Measurements from ENCODE around the gene PTGDS.
A peak's percentile ranks its signal among the peaks of the same experiment; 100 is the strongest.

Gene PTGDS

DNA sequence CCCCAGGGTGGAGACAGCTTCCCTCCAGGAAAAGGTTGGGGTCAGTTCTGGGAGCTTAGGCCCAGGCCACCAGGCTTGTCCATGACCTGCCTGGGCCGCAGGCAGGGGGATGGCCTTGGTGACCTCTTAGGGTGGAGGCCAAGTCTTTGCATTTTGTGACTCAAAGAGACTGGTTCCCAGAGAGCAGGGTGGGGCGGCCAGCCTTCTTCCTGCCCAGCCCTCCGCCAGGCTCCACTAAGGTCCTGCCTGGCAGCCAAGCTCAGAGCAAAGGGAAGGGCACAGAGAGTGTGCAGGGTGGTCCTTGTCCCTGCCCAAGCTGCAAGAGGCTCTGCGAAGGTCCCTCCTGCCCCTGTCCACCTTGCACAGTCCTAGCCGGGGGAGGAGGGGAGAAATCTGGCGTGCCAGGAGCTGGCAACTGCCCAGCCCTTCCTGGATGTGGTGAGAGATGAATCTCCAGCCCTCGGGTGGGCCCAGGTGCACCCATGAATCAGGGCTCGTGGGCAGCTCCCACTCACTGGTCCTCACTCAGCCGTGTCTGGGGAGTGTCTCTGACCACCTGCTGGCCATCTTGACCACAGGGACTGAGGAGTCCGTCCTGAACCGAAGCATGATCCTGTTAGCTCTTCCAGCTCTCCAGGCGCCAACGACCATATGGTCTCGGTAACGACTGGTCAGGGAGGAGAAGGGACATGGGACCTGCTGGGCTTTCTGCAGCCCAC is 2.3 kb upstream of the PTGDS start:
- no peak for DNase-seq (ENCODE audit: low read depth)

DNA sequence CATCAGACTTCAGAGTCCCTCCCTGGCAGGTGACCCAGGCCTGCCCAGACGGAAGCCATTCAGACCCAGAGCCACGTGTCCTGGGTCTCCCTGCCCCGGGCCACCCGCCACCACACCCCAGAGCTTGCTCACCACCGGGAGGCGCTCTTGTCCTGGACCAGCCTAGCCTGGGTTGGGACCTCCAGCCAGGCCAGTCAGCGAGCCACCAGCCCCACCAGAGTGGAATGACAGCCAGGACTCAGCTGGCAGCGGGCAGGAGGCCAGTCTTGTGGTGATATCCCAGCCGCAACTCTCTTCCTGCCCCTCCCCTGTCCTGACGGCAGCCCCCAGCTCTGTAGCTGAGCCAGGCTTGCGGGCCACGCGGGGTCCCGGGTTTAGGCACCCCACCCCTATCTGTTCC is 1.7 kb upstream of the PTGDS start:
- DNase-seq (ENCODE audit: low read depth), result no peak

DNA sequence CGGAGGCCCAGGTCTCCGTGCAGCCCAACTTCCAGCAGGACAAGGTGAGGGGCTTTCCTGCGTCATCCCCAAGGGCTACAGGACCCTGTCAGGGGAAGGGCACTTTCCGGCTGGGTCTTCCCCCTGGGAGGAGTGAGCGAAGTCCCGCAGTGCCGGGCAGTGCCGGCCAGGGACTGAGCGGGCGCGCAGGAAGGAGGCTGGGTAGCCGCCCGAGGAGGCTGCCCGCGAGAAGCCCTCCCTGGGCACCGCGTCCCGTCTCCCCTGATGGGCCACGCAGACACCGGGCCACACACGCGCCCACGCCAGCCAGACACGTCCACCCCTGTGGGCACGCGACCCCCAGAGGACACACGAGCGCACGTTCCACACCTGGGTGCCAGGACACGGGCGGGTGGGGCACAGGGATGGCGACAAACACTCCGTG is 357 bp downstream of the PTGDS start:
- DNase-seq (ENCODE audit: low read depth), result no peak

DNA sequence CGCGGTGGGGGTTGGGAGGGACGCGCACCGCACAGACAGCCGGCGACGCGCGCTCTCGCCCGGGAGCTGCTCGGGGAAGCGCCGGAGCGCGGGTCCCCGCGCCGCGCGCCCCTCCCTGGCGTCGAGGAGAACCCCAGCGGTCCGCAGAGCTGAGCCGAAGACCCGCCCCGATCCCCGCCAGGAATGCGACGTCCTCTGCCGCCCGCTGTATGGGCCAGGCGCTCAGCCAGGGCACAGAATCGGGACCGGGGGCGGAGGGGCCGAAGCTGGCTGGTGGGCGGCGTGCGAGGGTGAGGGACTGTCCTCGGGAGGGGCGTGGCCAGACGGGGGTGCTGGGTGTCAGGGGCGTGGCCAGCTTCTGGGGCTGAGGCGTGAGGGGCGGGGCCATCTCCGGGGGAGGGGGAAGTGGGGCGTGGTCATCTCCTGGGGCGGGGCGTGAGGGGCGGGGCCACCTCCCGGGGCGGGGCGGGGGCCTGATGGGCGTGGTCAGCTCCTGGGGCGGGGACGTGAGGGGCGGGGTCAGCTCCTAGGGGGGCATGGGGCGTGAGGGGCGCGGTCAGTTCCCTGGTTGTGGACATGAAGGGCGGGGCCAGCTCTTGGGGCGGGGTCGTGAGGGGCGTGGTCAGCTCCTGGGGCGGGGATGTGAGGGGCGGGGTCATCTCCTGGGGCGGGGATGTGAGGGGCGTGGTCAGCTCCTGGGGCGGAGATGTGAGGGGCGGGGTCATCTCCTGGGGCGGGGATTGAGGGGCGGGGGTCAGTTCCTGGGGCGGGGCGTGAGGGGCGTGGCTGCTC is 965 bp downstream of the PTGDS start:
- DNase-seq (ENCODE audit: low read depth), result peak; percentile 62

DNA sequence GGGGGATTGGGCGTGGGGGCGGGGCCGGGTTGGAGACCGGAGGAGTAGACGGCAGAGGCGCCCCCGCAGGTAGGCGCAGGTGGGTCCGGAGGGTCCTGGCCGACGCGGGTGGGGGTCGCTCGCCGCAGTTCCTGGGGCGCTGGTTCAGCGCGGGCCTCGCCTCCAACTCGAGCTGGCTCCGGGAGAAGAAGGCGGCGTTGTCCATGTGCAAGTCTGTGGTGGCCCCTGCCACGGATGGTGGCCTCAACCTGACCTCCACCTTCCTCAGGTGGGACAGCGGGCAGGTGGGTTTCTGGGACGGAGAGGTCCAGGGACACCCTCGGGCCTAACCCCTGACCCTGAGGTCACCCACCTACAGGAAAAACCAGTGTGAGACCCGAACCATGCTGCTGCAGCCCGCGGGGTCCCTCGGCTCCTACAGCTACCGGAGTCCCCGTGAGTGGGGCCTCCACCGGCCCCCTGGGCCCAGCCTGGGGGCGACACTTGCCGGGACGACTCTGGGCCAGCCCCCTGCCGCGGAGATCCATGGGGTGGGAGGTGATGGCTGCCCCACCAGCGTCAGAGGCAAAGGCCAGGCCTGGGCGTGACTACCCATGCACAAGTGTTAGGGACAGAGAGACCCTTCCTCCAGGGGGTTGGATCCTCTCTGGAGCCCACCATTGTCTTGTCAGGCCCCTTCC is 1.7 kb downstream of the PTGDS start:
- DNase-seq (ENCODE audit: low read depth), result no peak

DNA sequence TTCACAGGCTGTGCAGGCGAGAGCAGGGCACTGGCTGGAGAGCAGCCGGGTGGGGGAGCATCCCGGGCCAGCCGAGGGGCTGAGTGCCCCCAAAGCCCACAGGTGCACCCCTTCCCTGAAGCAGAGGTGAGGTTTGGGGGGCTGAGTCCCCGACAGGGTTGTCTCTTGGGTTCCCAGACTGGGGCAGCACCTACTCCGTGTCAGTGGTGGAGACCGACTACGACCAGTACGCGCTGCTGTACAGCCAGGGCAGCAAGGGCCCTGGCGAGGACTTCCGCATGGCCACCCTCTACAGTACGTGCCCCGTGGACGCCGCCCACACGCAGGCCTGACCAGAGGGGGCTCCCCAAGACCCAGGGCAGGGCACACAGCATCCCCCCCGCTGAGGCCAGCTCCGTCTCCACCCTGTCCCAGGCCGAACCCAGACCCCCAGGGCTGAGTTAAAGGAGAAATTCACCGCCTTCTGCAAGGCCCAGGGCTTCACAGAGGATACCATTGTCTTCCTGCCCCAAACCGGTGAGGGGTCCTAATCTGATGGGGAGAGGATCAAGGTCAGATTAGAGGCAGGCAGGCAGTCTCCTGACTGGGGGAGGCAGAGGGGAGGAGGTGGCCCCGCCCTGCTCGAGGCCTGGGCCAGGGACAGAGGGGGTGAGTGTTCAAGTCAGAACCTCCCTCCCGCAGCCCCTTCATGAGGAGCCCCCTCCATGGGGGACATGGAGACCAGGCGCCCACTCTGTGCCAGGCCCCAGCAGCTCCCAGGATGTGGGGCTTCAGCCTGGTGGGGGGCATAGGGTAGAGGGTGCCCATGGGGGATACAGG is 2.7 kb downstream of the PTGDS start:
- DNase-seq (ENCODE audit: low read depth), result no peak

DNA sequence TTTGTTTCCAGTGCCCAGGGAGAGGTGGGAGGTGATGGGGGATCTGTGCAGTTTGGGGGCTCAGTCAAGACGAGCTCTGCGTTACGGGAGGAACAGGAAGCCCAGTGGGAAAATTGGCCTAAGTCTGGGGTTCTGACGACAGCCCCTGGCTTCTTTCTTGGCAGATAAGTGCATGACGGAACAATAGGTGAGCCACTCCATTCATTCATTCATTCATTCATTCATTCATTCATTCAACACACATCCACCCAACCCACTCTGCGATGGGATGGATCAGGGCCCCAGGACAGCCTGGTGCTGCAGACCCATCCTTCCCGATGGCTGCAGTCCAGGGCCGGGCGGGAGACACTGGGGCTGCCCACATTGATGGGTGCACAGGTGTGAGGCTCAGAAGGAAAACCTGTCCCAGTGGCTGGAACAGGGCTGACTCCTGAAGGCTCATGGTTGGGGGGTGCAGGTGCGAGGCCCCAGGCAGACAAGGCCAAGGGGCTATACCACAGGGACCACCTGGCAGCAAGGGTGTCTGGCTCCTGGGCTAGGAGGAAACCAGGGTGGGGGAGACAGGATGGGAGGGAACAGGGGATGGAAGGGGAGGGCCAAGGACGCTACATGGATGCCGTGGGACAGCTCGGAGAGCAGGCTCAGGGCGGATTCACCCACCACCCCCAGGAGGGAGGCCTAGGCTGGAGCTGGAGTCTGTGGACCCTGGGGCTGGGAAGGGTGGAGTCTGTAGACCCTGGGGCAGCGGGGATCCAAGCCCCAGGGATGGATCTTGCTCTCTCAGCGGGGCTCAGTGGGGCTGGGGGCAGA is 3.6 kb downstream of the PTGDS start:
- no peak for DNase-seq (ENCODE audit: low read depth)

DNA sequence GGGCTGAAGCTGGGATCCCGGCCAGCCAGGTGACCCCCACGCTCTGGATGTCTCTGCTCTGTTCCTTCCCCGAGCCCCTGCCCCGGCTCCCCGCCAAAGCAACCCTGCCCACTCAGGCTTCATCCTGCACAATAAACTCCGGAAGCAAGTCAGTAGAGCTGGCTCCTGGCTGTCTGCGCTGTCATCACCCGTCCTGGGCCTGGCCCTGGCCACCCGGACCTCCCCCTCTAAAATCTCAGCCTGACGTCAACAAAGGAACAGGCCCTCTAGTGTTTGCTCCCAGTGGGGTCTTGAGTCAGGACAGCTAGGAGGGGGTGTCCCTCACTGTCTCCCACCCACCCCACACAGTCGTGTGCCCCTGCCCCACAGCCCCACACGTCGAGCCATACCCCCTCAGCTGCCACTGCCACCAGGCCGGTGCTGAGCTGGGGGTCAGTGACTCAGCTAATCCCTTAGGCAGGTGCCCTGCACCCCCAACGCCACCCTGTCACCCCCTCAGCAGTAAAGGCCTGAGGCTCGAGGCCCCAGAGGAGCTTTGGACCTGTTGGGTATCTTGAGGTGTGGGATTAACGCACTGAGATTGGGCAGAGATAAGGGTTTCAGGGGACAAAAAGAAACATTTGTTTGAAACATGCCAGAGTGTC is 4.4 kb downstream of the PTGDS start:
- DNase-seq (ENCODE audit: low read depth), result no peak

DNA sequence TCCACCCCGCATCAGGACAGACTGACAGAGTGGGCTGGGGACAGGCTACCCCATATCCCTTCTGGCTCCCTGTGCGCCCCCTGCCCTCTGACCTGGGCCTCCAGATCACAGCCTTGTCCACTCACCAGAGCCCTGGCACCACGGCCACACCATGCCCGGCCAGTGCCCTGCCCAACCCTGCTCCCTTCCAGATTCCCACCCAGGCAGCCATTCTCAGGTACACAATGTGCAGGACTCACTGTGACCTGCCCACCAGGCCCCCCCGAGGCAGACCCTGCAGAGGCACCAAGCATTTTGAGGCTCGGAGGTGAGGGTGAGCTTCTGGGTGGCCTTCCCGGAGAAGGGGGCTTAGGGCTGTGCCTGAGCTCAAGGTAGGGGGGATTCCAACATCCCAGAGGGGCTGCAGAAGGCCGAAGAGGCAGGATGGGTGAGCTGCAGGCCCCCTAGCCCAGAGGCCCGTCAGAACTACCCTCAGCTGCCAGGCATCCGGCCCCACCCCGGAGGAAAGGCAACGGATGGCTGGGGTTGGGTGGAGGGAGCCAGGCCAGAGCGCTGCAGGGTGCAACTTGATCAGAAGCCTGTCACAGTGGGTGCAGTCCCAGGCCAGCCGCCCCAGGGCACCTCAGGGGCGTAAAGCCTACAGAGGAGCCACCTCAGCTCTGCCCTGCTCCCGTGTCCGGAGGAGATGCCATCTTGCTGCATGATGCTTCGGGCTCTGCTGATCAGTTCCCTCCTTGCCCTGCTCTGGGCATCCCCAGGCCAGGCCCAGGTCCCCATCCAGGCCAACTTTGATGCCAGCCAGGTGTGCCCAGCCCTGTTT is 5.1 kb downstream of the PTGDS start, which contains the start of gene LCNL1:
Gene LCNL1 (plus strand): TSS at position 762 of the 820 bp plus-strand sequence. CDS start 594 bp downstream, outside the sequence.
- no peak for DNase-seq (ENCODE audit: low read depth)

DNA sequence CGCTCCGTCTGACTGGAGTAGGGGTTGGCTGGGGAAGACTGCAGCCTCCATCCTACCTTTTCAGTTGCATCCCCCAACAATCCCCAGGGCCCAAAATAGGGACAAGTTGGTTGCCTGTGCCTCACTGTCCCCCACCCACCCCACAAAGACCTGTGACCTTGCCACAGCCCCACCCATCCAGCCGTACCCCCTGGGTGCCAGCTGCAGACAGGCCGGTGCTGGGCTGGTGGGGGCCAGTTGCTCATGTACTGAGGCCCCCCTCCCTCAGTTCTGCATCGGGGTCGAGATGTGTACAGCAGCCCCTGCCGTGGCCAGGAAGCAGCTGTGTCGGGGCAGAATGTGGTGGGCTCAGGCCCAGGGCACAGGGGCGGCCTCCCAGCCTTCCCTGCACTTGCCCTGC is 5.9 kb downstream of the PTGDS start:
- DNase-seq (ENCODE audit: low read depth), result no peak

DNA sequence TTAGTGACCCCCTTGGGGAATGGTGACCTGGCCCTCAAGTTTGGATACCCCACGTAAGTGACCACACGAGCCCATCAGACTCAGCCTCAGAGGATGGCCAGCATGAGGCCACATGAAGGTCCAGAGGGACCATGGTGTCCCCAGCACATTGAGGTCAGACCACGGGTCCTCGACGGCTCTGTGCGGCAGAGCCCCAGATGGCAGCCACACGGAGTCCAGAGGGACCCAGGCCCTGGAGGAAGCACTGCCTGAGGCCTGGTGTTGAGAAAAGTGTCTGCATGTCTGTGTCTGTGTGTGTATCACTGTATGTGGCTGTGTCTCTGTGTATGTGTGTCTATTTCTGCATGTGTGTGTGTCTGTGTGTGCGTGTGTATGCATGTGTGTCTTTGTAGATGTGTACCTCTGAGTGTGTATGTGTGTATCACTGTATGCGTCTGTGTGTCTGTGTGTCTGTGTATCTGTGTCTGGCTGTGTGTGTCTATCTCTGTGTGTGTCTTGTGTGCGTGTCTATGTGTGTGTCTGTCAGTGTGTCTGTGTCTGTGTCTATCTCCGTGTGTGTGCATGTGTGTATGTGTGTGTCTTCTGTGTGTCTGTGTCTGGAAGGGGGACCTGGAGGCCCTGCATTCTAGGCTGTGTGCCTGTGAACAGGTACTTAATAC is 6.5 kb downstream of the PTGDS start:
- DNase-seq (ENCODE audit: low read depth), result no peak

DNA sequence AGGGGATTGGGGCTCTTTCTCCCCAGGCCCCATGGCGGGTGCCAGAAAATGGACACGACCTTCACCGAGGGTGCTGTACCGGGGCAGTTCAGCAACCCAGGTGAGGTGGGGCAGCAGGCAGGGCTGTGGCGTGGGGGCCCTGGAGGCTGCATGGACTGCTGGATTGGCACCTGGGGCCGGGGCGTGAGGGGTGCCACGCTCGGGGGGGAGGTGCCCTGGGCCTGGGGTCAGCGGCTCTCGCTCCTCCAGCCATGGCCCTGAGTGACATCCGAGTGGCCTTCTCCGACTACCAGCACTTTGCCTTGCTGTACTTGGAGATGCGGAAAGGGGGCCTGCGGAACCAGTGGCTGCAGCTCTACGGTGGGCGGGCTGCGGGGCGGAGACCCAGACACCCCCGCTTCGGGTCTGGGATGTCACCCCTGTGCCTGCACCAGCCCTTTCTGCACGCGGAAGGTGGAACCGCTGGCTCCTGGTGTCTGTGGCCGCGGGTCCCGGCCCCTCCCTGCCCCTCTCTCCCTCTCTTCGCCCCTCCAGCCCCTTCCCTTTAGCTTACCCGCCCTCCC is 7.2 kb downstream of the PTGDS start:
- no peak for DNase-seq (ENCODE audit: low read depth)

DNA sequence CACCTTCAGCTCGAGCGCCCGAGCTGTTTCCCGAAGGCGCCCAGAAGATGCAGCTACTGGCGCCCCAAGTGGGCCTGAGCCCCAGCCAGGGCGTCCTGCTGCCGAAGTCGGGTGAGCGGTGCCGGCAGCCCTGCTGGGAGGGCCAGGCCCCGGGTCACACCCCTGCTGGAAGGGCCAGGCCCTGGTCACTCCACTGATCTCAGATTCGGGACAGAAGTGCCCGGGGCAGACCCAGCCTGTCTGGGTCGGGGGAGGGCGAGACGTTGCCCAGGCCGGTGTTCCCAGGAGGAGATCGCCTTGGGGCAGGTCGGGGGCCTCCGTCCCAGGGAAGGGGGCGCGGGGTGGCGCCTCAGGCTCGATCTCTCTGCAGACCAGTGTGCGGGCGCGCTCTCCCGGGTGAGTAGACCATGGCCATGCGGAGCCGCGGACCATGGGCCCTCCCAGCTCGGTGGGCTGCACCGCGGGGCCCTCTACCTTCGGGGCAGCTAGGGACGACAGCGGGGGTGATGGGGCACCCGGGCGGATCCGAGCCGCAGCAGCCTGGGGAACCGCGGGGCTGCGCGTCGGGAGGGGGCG is 7.8 kb downstream of the PTGDS start:
- no peak for DNase-seq (ENCODE audit: low read depth)

DNA sequence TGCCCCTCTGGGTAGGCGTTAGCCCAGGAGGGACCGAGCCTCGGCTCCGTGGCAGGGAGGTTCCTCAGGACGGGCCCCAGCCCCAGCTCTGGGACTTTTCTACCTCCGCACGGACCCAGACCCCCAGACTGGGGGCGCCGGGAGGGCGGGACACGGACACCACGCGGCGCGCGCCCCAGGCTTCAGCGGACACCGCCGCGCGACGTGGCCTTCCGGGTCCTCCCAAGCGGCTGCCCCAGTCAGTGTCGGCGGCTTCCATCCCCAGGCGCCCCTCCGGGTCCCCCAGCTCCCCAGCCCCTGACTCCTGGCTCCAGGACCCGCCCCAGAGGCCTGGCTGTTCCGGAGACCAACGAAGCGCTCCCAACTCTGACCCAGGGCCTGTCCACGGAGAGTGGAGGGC is 8.5 kb downstream of the PTGDS start:
- no peak for DNase-seq (ENCODE audit: low read depth)

DNA sequence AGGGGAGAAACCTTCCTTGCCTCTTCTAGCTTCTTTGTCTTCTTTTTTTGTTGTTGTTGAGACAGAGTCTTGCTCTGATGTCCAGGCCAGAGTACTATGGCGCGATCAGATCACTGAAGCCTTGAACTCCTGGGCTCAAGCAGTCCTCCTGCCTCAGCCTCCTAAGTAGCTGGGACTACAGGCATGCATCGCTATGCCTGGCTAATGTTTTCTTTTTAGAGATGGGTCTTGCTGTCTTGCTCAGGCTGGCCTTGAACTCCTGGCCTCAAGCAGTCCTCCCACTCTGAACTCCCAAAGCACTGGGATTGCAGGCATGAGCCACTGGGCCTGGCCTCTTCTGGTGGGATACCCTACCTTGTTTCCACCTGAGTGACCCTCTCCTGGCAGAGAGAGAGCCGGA is 11.6 kb downstream of the PTGDS start:
- DNase-seq (ENCODE audit: low read depth), result no peak

DNA sequence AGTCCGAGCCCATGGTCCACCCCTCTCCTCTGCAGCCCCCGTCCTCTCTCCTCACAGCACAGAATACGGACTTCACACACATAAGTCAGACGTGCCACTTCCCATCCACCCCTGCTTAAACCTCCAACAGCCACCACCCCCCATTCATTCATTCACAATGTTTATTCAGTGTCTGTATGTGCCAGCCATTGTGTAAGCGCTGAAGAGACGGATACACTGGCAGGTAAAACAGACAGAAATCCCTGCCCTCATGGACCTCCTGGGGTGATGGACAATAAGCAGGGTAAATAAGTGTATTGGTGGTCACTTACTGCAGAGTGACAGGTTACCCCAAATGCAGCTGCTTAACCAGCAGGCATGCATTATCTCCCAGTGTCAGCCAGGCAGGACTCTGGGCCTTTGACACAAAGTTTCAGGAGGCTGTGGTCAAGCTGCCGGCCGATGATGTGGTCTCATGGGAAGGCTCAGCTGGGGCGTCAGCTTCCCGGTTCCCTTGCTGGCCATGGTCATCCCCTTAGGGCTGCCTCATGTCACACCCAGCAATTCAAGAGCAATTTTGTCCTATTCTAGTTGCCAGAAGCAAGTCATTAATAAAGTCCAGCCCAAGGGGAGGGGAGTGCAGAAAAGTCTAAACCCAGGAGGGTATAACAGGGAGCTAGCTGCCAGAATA is 13.1 kb downstream of the PTGDS start:
- DNase-seq (ENCODE audit: low read depth), result no peak

DNA sequence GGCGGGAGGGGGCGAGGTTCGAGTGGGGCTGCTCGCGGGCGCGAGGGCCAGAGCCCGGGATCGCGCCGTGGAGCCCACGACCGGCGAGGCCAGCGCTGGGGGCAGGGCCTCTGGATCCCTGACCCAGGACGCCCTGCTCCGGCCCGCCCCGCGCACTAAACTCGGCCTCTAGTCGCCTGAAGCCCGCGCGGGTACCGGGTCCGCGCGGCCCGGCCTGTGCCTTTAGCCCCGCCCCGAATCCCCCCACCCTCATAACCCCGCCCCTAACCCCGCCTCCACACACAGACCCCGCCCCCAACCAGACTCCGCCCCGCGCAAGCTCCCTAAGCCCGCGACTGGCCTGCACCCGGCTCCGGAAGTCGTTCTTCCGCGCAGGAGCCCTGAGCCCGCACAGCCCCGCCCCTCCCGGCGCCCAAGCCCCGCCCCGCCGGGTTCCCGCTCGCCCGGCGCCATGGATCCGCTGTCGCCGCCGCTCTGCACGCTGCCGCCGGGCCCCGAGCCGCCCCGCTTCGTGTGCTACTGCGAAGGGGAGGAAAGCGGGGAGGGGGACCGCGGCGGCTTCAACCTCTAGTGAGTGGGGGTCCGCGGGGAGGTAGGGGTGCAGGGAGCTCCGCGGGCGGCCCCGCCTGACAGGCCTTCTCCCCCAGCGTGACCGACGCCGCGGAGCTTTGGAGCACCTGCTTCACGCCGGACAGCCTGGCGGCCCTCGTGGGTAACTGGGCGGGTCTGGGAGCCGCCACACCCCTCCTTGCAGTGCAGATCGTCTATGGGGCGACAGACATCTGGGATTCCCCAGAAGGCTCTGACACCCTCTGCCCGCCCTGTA is 14.9 kb downstream of the PTGDS start, which contains the start of gene PAXX:
Gene PAXX (plus strand): TSS at position 430 of the 826 bp plus-strand sequence. CDS start 22 bp downstream, at position 452.
- DNase-seq (ENCODE audit: low read depth), result peak; percentile 92
